ENCODE data around the gene MLXIPL. TPM values are rescaled to one million over a fixed set of nuclear protein-coding genes. Genes with fewer than 3 reads are reported as not detected.

The MLXIPL gene
- total RNA-seq, 1 experiment from 2014 or later = 7.2 TPM

DNA sequence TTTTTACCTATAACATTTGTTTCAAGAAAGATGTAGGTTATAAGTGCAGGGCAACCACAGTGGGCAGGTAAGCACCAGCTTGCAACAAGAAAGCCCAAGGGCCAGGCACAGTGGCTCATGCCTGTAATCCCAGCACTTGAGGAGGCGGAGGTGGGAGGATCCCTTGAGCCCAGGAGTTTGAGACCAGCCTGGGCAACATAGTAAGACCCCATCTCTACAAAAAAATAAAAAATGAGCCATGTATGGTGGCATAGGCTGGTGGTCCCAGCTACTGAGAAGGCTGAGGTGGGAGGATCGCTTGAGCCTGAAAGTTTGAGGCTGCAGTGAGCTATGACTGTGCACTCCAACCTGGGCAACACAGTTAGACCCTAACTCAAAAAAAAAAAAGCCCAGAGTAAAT is 79.6 kb downstream of the MLXIPL start:
- Histone ChIP-seq H3K27ac (ENCODE audit: low read length) (no peak overlapping the region), H3K4me3 (ENCODE audit: low read depth in 2 of 2, low read length in 2 of 2) (no peak overlapping the region), H3K4me1 (ENCODE audit: control insufficient read depth, insufficient read depth, low read length) (no peaks in the 10 kb centered on the region), H3K36me3 (ENCODE audit: control insufficient read depth, insufficient read depth, low read length) (0 out of 2 replicates have a peak, but pooled peaks cover 6% of the 10 kb centered on the region), H3K27me3 (ENCODE audit: control insufficient read depth, insufficient read depth, low read length) (no peaks in the 10 kb centered on the region), H3K9me3 (ENCODE audit: control insufficient read depth, insufficient read depth, low read depth, low read length) (no peaks in the 10 kb centered on the region)
- ChIA-PET CTCF (no interaction called here), POLR2A (no interaction called here)
- TF ChIP-seq, protein P1, sequence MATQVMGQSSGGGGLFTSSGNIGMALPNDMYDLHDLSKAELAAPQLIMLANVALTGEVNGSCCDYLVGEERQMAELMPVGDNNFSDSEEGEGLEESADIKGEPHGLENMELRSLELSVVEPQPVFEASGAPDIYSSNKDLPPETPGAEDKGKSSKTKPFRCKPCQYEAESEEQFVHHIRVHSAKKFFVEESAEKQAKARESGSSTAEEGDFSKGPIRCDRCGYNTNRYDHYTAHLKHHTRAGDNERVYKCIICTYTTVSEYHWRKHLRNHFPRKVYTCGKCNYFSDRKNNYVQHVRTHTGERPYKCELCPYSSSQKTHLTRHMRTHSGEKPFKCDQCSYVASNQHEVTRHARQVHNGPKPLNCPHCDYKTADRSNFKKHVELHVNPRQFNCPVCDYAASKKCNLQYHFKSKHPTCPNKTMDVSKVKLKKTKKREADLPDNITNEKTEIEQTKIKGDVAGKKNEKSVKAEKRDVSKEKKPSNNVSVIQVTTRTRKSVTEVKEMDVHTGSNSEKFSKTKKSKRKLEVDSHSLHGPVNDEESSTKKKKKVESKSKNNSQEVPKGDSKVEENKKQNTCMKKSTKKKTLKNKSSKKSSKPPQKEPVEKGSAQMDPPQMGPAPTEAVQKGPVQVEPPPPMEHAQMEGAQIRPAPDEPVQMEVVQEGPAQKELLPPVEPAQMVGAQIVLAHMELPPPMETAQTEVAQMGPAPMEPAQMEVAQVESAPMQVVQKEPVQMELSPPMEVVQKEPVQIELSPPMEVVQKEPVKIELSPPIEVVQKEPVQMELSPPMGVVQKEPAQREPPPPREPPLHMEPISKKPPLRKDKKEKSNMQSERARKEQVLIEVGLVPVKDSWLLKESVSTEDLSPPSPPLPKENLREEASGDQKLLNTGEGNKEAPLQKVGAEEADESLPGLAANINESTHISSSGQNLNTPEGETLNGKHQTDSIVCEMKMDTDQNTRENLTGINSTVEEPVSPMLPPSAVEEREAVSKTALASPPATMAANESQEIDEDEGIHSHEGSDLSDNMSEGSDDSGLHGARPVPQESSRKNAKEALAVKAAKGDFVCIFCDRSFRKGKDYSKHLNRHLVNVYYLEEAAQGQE (IDR thresholded peaks at IDR 0.05; ENCODE audit: insufficient read depth in 1 of 2, low read depth in 2 of 2, low read length in 1 of 2) = no peak
- TF ChIP-seq SIN3A (IDR thresholded peaks at IDR 0.05; ENCODE audit: borderline replicate concordance, insufficient read depth, low read depth, low read length) (no peak), CTCF (IDR thresholded peaks at IDR 0.05) (no peak), TCF7L2 (IDR thresholded peaks at IDR 0.05; ENCODE audit: low read depth, low read length) (no peak), POLR2AphosphoS5 (IDR thresholded peaks at IDR 0.05; ENCODE audit: low read depth, low read length) (no peak)
- no peak for DNase-seq (ENCODE audit: low read depth, low spot score)
- BruUV-seq (replicated peaks) = no TSS peak
- intact Hi-C loops (cut with micrococcal nuclease; ENCODE audit: unreplicated experiment) (no loop called here), in situ Hi-C loops (cut with HindIII; ENCODE audit: low pct_unique_long_range_greater_than_20kb, low sequenced_read_pairs) (no loop called here)
- ATAC-seq = no peak

Other genes with a start within 250 kb of the MLXIPL start
- 3.2 TPM for gene FZD9, start 190.7 kb downstream of the MLXIPL start, total RNA-seq (2021; ENCODE audit: unreplicated experiment)
- gene BAZ1B, start 102.2 kb downstream of the MLXIPL start, total RNA-seq (2021; ENCODE audit: unreplicated experiment) = 107 TPM
- 95.4 TPM for gene BCL7B, start 66.8 kb downstream of the MLXIPL start, total RNA-seq (2021; ENCODE audit: unreplicated experiment)
- gene TBL2, start 45.9 kb downstream of the MLXIPL start, total RNA-seq (2021; ENCODE audit: unreplicated experiment) = 60.1 TPM
- gene VPS37D, start 43.3 kb upstream of the MLXIPL start, total RNA-seq (2021; ENCODE audit: unreplicated experiment) = 4.4 TPM
- 11.1 TPM for gene DNAJC30, start 58.9 kb upstream of the MLXIPL start, total RNA-seq (2021; ENCODE audit: unreplicated experiment)
- gene BUD23, start 59.1 kb upstream of the MLXIPL start, total RNA-seq (2021; ENCODE audit: unreplicated experiment) = 124 TPM
- gene STX1A, start 95.1 kb upstream of the MLXIPL start, total RNA-seq (2021; ENCODE audit: unreplicated experiment) = 80.9 TPM
- gene ABHD11, start 114.3 kb upstream of the MLXIPL start, total RNA-seq (2021; ENCODE audit: unreplicated experiment) = 54.2 TPM
- 16.8 TPM for gene CLDN3, start 145.7 kb upstream of the MLXIPL start, total RNA-seq (2021; ENCODE audit: unreplicated experiment)
- gene CLDN4, start 206.5 kb upstream of the MLXIPL start, total RNA-seq (2021; ENCODE audit: unreplicated experiment) = 295 TPM
- 3.4 TPM for gene METTL27, start 218.0 kb upstream of the MLXIPL start, total RNA-seq (2021; ENCODE audit: unreplicated experiment)
- gene TMEM270, start 236.6 kb upstream of the MLXIPL start, total RNA-seq (2021; ENCODE audit: unreplicated experiment) = 0.72 TPM

All from Panc1 (cell line).